ENCODE data around the gene TFPI.

The TFPI gene

DNA sequence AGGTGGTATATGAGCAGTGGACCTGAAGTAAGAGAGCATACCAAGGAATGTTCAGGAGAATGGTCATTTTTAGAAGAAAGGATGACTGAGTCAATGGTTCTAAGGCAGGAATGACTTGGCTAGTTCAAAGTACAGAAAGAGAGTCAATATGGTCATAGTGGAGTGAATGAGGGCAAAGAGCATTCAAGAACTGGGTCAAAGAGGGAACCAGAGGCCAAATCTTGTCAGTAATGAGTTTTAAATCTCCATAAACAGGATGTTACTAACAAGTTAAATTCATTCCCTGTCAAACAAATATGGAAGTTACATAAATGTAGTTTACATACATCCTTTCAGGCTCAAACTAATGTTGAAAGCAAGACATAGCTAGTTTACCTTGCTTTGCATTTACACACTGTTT lies 122.3 kb downstream of the TFPI start:
- TF ChIP-seq, protein P1, sequence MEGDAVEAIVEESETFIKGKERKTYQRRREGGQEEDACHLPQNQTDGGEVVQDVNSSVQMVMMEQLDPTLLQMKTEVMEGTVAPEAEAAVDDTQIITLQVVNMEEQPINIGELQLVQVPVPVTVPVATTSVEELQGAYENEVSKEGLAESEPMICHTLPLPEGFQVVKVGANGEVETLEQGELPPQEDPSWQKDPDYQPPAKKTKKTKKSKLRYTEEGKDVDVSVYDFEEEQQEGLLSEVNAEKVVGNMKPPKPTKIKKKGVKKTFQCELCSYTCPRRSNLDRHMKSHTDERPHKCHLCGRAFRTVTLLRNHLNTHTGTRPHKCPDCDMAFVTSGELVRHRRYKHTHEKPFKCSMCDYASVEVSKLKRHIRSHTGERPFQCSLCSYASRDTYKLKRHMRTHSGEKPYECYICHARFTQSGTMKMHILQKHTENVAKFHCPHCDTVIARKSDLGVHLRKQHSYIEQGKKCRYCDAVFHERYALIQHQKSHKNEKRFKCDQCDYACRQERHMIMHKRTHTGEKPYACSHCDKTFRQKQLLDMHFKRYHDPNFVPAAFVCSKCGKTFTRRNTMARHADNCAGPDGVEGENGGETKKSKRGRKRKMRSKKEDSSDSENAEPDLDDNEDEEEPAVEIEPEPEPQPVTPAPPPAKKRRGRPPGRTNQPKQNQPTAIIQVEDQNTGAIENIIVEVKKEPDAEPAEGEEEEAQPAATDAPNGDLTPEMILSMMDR (IDR thresholded peaks at IDR 0.05; ENCODE audit: low read depth, low read length, missing control alignments): no peak
- no peak for DNase-seq (ENCODE audit: low read depth)
- in situ Hi-C loops (cut with HindIII; ENCODE audit: low sequenced_read_pairs): no loop called here
- H3K4me3 ChIP-seq (ENCODE audit: low read depth, low read length): no peak overlapping the region

DNA sequence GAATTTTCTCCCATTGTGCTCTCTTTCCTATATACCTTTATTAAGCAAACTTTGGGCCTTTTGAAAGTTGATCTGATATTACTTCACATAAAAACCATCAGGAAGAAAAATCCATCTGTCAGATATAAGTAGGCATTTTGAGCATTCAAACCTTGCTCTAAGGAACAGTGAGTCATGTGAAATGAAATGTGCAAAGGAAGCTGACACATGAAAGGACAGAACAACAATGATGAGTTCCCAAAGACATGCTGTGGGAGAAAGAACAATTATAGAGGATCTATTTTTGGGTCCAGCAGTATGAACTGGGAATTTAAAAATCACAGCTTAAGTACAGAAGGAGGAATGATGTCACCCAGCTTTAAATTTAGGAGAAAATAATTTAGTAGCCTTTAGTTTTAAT lies 124.2 kb downstream of the TFPI start:
- no peak overlapping the region for H3K4me3 ChIP-seq (ENCODE audit: low read depth, low read length)

DNA sequence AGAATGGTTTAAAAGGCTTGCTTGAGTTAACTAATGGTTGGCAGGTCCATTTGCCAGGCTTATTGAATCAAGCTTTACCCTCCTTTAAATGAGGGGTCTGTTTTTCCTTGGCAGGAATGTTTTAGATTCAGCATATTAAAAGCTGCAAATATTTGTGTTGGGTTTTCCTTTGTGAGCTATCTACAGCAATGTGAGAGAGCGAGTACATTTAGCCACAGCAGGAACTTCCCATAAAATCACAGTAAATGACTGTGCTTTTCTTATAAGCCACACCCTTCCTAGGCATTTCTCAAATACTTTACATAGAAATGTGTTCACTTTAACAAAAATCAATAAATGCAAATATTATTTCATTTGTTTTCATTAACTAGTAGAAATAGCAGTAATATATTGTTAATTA lies 130.1 kb downstream of the TFPI start:
- TF ChIP-seq, protein P1 (IDR thresholded peaks at IDR 0.05; ENCODE audit: low read depth, low read length, missing control alignments): no peak
- no peak for DNase-seq (ENCODE audit: low read depth)
- H3K4me3 ChIP-seq (ENCODE audit: low read depth, low read length): no peak overlapping the region
- in situ Hi-C loops (cut with HindIII; ENCODE audit: low sequenced_read_pairs): no loop called here

More for the DNA sequence above, 124.2 kb downstream of the TFPI start:
- TF ChIP-seq, protein P1 (IDR thresholded peaks at IDR 0.05; ENCODE audit: low read depth, low read length, missing control alignments): no peak
- in situ Hi-C loops (cut with HindIII; ENCODE audit: low sequenced_read_pairs): no loop called here
- no peak for DNase-seq (ENCODE audit: low read depth)

DNA sequence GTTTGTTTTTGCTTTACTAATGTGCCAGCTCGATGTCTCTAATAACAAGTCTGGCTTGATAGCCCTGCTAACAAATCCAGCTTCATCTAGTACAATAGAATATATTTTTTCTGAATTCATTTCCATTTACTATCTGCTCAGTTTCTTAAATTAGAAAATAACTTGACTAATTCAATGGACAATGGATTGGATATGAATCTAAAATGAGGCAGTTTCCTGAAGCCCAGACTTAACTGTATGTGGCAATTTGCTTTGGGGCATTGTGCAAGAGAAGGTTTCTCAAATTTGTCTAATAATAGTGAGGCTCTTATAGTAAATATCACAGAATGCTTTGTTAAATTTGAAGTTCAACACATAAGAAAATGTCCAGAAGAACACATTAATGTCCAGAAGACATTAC lies 132.0 kb downstream of the TFPI start:
- no peak for DNase-seq (ENCODE audit: low read depth)
- TF ChIP-seq, protein P1 (IDR thresholded peaks at IDR 0.05; ENCODE audit: low read depth, low read length, missing control alignments): no peak
- in situ Hi-C loops (cut with HindIII; ENCODE audit: low sequenced_read_pairs): no loop called here
- no peak overlapping the region for H3K4me3 ChIP-seq (ENCODE audit: low read depth, low read length)

DNA sequence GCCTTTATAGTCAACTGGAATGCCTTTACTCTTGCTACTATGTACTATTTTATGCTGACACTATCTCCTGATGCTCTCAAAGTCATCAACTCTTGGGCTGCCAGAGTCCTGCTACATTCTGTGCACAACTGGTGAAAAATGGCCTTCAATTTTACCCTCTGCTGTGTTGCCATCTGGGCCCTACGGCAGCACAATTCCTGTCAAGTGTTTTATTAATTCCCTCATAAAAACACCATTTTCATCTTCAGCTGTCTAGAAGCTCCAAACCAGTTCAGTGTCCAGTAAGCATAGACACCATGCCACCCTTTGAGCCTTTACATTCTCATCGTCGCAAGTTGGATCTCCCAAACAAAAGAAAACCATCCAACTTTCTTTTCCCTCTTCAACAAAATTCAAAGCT lies 132.7 kb downstream of the TFPI start:
- no peak for DNase-seq (ENCODE audit: low read depth)
- in situ Hi-C loops (cut with HindIII; ENCODE audit: low sequenced_read_pairs): no loop called here
- H3K4me3 ChIP-seq (ENCODE audit: low read depth, low read length): no peak overlapping the region
- TF ChIP-seq, protein P1 (IDR thresholded peaks at IDR 0.05; ENCODE audit: low read depth, low read length, missing control alignments): no peak

DNA sequence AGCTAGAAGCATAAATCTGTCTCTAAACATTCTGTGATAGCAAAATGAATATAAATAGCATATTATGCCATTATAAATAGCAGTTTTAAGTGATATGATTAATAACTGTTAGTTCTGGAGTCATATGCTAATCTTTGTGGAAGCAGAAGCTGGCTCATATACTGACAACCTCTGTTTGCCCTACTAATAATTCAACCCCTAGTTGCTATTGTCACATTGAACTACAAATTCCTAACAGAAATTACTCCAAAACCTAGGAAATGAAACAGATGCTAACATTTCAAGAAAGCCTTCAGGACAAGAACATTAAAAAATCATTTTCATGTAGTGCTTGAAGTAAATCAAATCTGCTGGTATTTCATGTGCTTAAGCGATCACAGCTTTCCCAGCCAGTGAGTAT lies 134.4 kb downstream of the TFPI start:
- in situ Hi-C loops (cut with HindIII; ENCODE audit: low sequenced_read_pairs): no loop called here
- TF ChIP-seq, protein P1 (IDR thresholded peaks at IDR 0.05; ENCODE audit: low read depth, low read length, missing control alignments): no peak
- no peak overlapping the region for H3K4me3 ChIP-seq (ENCODE audit: low read depth, low read length)

DNA sequence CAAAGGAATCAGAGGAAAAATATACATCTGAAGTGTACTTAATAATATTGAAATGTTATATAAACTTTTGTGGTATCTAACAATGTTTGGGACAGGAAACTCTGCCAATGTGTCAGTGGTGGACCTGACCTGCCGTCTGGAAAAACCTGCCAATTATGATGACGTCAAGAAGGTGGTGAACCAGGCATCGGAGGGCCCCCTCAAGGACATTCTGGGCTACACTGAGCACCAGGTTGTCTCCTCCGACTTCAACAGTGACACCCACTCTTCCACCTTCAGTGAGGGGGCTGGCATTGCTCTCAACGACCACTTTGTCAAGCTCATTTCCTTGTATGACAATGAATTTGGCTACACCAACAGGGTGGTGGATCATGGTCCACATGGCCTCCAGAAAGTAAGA lies 138.8 kb downstream of the TFPI start:
- no peak overlapping the region for H3K4me3 ChIP-seq (ENCODE audit: low read depth, low read length)
- DNase-seq (ENCODE audit: low read depth): no peak
- in situ Hi-C loops (cut with HindIII; ENCODE audit: low sequenced_read_pairs): no loop called here
- TF ChIP-seq, protein P1 (IDR thresholded peaks at IDR 0.05; ENCODE audit: low read depth, low read length, missing control alignments): no peak

More for the DNA sequence above, 134.4 kb downstream of the TFPI start:
- DNase-seq (ENCODE audit: low read depth): no peak

Measured in astrocyte of the cerebellum (primary cell).